Hematopoietic multipotent progenitor cell (in vitro differentiated cells): ENCODE results near the gene CHAMP1. TPM values are rescaled to one million over a fixed set of nuclear protein-coding genes. Genes with fewer than 3 reads are reported as not detected.
A peak's percentile ranks its signal among the peaks of the same experiment; 100 is the strongest.

Experiments
- DNase-seq, 3 donors: peaks; one replicate each; pipeline ENCODE4 v3.0.0-alpha.2; 2011 to 2015; ENCODE audit warnings: low read depth in 2 of 3, low spot score in 2 of 3
- total RNA-seq: library from RNA; depleted of rRNA; stranded (reverse); fragments of >200 nt; gene quantifications from one replicate; pipeline ENCODE4 v1.2.3, GENCODE V29; 2012

CHAMP1 gene
- total RNA-seq, 1 donor: 6.5 TPM

DNA sequence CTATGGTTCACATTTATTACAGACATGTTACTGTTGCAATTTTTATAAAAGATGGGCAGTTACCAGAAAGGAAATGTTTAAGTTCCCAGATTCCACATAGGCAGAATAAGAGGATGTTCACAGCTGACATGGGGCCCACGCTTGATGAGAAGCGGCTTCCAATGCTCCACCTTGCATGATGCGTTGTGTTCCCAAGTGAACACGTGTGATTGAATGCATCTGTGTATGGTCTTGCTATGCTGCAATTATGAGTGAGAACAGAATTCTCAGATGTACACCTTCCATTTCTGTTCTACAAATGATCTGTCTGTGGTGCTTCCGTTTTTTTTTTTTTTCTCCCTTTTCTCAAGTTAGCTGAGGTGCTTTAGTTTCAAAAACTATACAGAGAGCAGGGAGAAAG is 17.4 kb upstream of the CHAMP1 start:
- no peak for DNase-seq

DNA sequence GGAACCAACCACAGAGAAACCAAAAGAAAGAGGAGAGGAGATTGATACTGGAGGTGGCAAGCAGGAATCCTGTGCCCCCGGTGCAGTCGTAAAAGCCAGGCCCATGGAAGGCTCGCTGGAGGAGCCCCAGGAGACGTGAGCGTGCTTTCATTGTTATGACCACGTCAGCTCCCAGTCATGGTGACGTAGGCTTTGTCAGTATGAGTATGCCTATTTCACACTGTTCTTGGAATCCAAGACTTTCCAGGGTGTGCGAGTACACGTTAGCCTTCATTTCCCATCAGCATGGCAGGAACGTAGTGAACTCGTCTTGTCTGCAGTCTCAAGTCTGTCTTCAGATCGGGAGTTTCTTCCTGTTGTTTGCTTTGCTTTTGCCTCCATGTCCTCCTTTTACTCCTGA is 15.4 kb upstream of the CHAMP1 start:
- no peak for DNase-seq

DNA sequence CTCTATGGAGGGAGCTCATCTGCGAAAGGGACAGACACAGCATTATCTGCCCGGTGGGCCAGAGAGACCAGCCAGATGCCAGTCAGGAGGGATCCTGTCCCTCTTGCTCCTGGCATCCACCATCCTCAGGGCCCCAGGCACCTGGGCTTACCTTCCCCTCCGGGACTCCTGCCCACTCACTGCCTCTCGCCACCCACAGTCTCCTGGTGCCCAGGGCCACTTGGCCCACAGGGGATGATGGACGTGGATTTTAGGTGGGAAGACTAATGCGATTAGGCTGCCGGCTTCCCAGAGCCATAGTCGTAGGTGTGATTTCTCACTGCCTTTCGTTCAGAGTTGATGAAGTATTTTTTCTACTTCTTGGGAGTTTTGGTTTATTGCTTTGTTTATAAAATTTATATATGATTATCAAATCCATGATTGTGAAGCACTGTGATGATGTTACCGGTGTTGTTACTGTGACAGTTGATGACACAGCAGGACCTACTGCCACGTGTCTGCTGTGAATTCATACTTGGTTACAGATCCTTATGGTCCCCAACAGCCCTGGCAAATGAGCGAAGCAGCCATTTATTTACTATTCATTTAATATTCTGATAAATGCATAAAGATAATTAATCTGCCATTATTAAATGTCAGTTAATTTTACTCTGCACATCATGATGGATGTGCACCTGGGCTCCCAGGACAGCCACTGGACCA is 14.5 kb upstream of the CHAMP1 start:
- DNase-seq: no peak

DNA sequence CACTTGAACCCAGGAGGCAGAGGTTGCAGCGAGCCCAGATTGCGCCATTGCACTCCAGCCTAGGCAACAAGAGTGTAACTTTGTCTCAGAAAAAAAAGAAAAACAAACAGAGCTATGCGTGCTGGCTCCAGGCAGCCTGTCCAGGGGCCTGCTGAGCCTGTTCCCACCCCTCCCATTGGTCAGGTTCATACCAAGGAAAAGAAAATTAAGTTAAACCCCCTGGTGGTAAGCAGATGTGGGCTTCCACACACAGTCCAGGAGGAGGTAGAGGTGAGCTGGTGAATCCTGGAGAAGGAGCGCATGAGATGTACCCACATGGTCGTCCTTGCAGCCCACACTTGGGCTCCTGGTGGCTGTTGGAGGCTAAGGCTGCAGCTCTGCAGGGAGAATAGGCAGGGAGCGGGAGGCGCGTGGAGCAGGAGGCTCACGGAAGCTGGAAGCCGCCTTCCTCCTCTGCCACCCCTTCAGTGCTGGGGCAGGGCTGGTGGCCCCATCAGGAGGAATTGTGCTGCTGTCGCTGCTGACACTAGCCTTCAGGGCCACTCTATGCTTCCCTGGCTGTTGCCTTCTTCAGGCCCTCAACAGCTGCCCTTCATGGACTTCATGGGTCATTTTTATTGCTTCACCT is 10.5 kb upstream of the CHAMP1 start:
- DNase-seq: no peak

DNA sequence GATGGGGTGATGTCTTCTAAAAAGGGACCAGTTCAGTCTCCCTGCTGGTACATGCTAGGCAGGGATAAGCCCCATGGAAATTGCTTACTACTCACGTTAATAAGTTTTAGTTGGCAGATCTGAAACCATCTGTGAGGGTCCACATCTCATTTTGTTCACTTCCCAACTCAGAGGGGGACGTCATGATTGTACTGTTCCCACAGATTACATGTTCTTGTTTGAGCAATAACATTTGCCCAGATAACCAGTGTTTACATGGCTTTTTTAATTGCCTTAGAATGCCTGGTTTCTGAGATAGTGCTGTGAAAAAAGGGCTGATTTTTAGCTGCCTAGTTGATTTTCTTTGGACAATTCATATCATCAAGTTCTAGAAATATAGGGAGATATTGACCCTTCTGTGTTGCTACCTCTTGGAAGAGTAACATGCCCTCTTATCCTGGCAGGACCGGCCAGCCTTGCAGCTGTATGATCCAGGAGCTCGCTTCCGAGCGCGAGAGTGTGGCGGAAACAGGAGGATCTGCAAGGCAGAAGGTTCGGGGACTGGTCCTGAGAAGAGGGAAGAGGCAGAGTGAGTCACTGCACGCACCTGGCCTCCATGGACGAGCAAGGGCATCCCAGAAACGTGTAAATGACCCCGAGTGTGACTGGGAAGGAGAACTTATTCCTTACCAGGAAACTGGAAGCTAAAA is 9.8 kb upstream of the CHAMP1 start:
- DNase-seq: no peak

DNA sequence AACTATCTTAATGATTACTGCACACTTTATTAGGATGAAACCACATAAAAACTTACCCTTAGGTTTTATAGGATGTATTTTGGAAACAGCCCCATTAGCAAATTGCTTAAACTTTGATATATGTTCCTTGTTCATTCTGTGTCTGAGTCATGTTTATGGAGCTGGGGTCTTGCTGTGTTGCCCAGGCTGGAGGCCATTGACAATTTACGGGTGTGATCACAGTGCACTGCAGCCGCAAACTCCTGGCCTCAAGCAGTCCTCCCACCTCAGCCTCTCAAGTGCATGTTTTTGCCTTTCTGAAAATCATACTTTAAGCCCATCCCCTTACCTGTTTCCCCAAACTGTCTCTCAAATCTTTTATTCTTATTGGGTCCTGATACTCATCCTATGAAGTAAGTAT is 5.2 kb upstream of the CHAMP1 start:
- DNase-seq: no peak

DNA sequence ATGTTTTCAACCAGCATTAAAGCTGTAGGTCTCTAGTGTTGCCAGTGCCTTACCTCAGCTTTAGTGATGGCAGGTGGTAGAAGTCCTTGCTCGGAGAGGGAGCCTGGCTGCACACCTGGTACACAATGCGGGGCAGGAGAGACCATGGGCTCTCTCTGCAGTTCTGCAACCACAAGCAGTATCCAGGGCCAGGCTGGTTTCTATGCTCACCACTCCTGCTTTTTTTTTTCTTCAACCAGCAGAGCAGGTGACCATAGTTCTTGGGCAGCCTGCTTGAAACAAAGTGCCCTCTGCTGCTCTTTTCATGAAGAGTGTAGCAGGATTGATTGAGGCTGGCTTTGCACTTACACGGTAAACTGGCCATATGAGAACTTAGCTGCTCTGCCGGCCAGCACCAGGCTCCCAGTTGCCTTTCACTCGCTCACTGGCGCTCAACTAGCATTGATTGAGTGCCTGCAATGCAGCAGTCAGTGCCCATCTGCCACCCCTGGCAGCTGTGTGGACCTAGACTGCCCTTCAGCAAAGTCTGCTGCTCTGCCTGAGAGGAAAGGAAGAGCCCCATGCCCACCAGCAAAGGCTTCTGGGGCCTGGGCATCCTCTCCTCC is 4.4 kb upstream of the CHAMP1 start:
- no peak for DNase-seq

DNA sequence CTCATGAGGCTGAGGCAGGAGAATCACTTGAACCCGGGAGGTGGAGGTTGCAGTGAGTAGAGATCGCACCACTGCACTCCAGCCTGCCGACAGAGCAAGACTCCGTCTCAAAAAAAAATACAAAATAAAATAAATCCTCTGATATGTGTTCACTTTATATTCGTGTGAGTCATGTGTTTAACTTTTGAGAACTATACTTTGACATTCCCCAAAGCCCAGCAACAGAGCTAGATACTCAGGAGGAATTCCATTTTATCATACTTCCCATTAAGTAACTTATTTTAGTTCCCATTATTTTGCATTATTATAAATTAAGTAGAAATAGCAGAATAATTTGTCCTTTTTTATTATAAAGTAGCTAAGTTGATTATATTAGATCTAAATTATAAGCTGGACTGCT is 3.3 kb upstream of the CHAMP1 start:
- no peak for DNase-seq

DNA sequence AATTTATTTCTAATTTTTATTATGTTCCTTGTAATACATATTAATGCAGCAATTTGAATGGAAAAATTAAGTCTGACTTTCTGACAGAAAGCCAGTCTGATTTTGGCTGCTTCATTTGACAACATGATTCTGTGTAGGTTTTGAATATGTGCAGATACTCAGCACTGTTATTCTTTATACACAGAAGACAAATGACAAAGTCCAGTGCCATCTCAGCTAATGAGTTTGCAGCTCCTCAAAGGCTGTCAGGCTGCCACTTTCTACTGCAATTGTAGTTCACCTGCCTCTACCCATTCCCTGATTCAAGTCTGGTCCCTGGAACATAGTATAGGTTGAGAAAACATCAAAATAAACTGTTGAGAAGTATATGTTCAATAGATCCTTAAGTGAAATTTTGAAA is 2.9 kb upstream of the CHAMP1 start:
- DNase-seq: no peak

DNA sequence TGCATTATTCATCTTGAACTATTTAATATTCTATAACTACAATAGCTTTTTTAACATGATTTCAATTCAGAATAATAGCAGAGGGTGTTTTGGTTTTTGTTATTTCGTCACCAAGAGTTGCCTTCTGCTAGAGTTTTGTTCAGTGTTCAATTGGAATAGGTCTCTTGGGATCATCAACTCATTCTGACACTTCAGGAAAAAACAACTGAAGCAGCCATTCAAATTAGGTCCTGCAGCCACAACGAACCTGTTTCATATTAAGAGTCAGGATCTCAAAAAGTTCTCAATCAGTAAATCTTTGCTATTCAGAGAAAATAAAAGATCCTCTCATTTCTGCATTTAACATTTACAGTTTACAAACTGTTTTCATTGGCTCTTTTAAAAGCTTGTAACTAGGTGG is 2.4 kb upstream of the CHAMP1 start:
- DNase-seq: no peak

DNA sequence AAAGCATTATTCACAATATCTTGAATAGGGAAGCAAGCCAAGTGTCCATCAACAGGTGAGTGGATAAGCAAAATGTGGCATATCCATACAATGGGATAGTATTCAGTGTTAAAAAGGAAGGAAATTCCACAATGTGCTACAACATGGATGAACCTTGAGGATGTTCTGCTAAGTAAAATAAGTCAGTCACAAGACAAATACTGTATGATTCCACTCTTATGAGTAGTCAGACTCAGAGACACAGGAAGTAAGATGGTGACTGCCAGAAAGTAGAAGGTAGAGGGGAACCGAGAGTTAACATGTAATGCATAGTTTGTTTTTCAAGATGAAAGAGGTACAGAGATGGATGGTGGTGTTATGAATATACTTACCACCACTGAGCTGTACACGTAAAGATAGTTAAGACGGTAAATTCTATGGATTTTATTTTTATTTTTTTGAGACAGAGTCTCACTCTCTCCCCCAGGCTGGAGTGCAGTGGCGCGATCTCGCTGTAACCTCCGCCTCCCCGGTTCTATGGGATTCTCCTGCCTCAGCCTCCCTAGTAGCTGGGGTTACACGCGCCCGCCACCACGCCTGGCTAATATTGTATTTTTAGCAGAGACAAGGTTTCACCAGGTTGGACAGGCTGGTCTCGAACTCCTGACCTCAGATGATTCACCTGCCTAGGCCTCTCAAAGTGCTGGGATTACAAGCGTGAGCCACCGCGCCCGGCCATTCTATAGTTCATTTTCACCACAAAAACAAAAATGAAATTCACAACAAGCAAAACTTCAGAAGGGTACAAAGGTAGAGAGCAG is 1.0 kb upstream of the CHAMP1 start:
- no peak for DNase-seq

DNA sequence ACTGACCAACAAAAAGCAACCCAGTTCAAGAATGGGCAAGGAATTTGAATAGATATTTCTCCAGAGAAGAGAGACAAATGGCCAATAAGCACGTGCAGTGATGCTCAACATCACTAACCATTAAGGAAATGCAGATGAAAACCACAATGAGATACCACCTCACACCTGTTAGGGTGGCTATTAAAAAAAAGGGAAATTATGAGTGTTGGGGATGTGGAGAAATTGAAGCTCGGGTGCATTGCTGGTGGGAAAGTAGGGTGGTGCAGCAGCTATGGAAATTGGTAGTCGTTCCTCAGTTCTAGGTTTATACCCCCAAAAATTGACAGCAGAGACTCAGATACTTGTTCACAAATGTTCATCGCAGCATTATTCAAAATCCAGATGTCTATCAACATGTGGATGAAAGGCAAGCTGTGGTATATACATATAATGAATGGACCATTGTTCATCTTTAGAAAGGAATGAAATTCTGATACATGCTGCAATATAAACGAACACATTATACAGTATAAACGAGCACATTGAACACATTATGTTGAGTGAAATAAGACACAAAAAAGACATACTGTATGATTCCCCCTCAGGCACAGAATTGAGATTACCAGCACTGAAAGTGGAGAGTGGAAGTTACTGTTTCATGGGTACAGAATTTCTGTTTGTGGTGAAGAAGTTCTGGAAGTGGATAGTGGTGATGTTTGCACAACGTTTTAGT is 927 bp downstream of the CHAMP1 start:
- DNase-seq: peak in 1 of 3 donors; percentile 36

DNA sequence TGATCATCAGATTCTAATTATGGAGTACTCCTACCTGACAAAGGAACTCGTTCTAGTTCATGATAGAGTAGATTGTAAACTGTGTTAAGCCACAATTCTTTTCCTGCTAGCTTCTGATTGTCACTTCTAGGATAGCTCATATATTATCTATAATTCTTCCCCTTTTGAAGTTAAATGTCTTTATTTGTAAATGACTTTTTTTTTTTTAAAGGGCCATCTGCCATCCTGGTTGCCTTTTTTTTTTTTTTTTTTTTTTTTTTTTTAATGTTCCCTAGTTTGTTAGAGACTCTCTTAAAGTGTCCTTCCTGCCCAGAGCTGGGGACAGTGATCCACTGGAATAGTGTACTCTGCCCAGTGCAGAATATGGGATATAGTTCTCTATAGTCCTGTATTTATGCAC is 4.3 kb downstream of the CHAMP1 start:
- DNase-seq: no peak

DNA sequence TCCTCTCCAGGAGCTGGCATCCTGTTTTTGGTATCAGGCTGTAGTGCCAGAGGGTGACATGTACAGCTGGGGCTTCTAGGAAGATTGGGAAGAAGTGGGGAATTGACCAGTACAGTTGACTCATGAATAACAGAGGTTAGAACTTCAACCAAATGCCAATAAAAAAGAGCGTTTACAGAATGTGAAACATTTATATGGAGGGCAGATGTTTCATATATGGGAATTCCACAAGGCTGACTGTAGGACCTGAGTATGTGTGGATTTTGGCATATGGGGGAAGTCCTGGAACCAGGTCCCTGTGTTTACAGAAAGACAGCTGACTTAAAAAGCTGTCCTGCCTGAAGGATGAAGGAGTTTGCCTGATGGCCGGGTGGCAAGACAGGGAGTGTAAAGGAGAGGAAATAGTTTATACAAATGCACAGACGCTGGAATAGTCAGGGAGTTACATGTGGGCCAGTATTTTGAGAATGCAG is 5.2 kb downstream of the CHAMP1 start:
- no peak for DNase-seq

DNA sequence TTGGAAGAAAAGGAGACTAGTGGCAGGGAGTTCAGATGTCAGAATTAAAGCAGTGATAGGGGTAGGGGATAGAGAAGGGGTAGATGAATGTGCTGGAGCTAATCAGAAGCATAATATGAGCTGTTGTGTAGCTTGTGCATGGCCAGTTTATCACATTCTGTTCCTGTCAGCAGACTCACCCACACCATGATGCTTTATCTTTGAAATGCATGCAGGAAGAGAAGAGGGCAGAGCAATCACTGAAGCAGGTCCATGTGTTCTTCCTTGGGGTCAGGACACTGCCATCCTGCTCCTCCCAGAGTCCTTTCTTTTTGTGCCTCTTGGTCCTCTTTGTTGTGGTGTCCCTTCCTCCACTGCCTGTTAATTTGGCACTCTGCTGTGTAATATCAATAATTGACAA is 5.8 kb downstream of the CHAMP1 start:
- no peak for DNase-seq

DNA sequence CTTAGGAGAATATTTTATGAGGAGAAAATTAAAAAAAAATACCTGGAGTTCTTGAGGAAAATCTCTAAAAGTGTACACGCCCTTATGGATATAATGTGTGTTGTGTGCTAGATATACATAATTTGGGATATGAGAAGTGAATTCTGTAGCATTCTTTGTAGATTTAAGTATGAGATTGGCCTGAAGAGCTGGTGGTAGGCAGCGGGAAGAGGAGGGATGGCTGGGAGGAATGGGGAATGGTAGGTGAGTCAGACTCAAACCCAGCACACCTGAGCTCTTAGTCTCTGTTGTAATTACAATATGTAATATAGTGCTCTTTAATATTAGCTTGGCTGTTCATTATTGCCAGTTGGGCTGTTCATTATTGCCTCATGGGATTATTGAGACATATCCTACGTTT is 7.0 kb downstream of the CHAMP1 start:
- no peak for DNase-seq

DNA sequence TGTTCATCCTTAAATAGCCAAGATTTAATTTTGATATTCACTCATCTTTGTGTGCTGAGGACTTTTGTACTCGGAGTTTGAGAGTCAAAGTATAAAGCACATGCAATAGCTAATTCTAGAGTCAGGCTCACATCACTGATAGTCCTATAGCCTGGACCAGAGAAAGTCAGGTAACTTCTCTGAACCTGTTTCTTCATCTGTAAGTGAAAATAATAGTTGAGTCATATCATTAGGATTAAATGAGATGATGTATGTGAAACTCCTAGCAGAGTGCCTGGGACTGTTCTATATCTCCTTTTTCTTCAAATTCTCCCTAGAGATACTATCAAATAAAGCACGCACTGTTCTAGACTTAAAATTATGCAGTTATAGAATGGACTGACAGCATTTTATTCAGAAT is 9.0 kb downstream of the CHAMP1 start:
- DNase-seq: no peak

DNA sequence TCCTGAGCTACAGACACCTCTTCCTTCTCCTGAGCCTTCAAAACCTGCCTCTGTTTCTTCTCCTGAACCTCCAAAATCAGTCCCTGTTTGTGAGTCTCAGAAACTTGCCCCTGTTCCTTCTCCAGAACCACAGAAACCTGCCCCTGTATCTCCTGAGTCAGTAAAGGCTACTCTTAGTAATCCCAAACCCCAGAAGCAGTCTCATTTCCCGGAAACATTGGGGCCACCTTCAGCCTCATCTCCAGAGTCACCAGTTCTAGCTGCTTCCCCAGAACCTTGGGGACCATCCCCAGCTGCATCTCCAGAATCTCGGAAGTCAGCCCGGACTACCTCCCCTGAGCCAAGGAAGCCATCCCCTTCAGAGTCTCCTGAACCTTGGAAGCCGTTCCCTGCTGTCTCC is 10.0 kb downstream of the CHAMP1 start:
- no peak for DNase-seq

DNA sequence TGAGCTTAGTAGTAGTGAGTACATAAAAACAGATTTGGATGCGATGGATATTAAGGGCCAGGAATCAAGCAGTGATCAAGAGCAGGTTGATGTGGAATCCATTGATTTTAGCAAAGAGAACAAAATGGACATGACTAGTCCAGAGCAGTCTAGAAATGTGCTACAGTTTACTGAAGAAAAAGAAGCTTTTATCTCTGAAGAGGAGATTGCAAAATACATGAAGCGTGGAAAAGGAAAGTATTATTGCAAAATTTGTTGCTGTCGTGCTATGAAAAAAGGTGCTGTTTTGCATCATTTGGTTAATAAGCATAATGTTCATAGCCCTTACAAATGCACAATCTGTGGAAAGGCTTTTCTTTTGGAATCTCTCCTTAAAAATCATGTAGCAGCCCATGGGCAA is 11.4 kb downstream of the CHAMP1 start:
- DNase-seq: no peak

DNA sequence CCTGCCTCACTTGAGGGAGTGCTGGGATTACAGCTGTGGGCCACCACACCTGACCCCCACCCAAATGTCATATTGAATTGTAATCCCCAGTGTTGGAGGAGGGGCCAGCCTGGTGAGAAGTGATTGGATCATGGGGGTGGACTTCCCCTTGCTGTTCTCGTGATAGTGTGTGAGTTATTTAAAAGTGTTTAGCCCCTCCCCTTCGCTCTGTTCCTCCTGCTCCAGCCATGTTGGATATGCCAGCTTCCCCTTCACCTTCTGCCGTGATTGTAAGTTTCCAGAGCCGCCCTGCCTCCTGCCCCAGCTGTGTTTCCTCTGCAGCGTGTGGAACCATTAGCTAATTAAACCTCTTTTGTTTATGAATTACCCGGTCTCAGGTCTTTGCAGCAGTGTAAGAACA is 13.7 kb downstream of the CHAMP1 start:
- no peak for DNase-seq
